Astrocyte of the cerebellum (primary cell): ENCODE measurements around the gene GDF9.

Experiments used
- DNase-seq: peaks from one replicate; pipeline ENCODE4 v3.0.0-alpha.2; 2011; ENCODE audit warnings: low read depth
- H3K4me3 ChIP-seq: 2 replicates; pipeline ENCODE4 v1.5.1; 2011; ENCODE audit warnings: mild to moderate bottlenecking, low read depth, low read length, moderate library complexity
- CTCF ChIP-seq: IDR thresholded peaks from 2 replicates; pipeline ENCODE4 v1.5.1; 2012; ENCODE audit warnings: low read length, low read depth, moderate library complexity, mild to moderate bottlenecking; ENCODE audit errors: missing control alignments
- in situ Hi-C: cut with HindIII; loops from 2 replicates; pipeline ENCODE4 v1.10.0; 2017; ENCODE audit warnings: low sequenced_read_pairs

Gene GDF9

GRCh38 chr5:132812781-132813598 lies 53.3 kb downstream of the GDF9 start, which contains the start of gene SOWAHA:
Gene SOWAHA (plus strand): TSS chr5:132813302. CDS start chr5:132813622, 320 bp downstream.
- DNase-seq: no peak
- no peak for TF ChIP-seq CTCF
- H3K4me3 ChIP-seq: peak within 1 kb of the TSS; percentile 25
- in situ Hi-C loops: no loop called here

- in situ Hi-C loops: no loop called here
- no peak for DNase-seq
- H3K4me3 ChIP-seq: no peak overlapping the region
- no peak for TF ChIP-seq CTCF
Observed at GRCh38 chr5:132812123-132812765, 54.0 kb downstream of the GDF9 start.
